Progenitor cell of endocrine pancreas (in vitro differentiated cells): ENCODE data around the gene MYO7A. TPM values are rescaled to one million over a fixed set of nuclear protein-coding genes. Genes with fewer than 3 reads are reported as not detected.
A peak's percentile ranks its signal among the peaks of the same experiment; 100 is the strongest.

Experiments
- DNase-seq: peaks from one replicate; pipeline ENCODE4 v3.0.0; 2021; ENCODE audit warnings: low spot score; ENCODE audit not compliant: unreplicated experiment
- H3K27ac Mint-ChIP-seq: 2 replicates; pipeline ENCODE4 v1.8.0; 2021; ENCODE audit warnings: mild to moderate bottlenecking, moderate library complexity, mixed read lengths
- H3K27me3 Mint-ChIP-seq: 2 replicates; pipeline ENCODE4 v1.8.0; 2021; ENCODE audit warnings: mixed read lengths
- H3K36me3 Mint-ChIP-seq: 2 replicates; pipeline ENCODE4 v1.8.0; 2022; ENCODE audit warnings: mixed read lengths; ENCODE audit not compliant: insufficient read depth
- H3K4me1 Mint-ChIP-seq: 2 replicates; pipeline ENCODE4 v1.8.0; 2021; ENCODE audit warnings: low read depth, mixed read lengths
- H3K4me3 Mint-ChIP-seq: 2 replicates; pipeline ENCODE4 v1.8.0; 2021; ENCODE audit warnings: low read depth, mild to moderate bottlenecking, moderate library complexity, mixed read lengths
- H3K9me3 Mint-ChIP-seq: 2 replicates; pipeline ENCODE4 v1.8.0; 2021; ENCODE audit warnings: low read depth, mixed read lengths
- CTCF ChIP-seq: fragments of 200-600 bp; sonication (generic); IDR thresholded peaks from one replicate; pipeline ENCODE4 v1.5.0; 2021; ENCODE audit warnings: antibody characterized with exemption, mild to moderate bottlenecking; ENCODE audit not compliant: unreplicated experiment
- total RNA-seq: library from RNA; stranded (reverse); gene quantifications from 2 replicates; pipeline ENCODE4 v1.2.1, GENCODE V29; 2021

Gene MYO7A
- total RNA-seq, 1 donor from 2014 or later = 5.7 TPM

GRCh38 chr11:77125695-77126094, 2.4 kb upstream of the MYO7A start:
- peaks cover 7% of the 10 kb centered on the region for H3K4me1 Mint-ChIP-seq
- no peaks in the 10 kb centered on the region for H3K9me3 Mint-ChIP-seq
- no peak overlapping the region for H3K4me3 Mint-ChIP-seq
- no peak for TF ChIP-seq CTCF
- H3K36me3 Mint-ChIP-seq = peaks cover 1% of the 10 kb centered on the region
- H3K27ac Mint-ChIP-seq = no peak overlapping the region
- no peaks in the 10 kb centered on the region for H3K27me3 Mint-ChIP-seq
- DNase-seq = no peak

GRCh38 chr11:77126156-77126775, 1.8 kb upstream of the MYO7A start:
- peaks cover 10% of the 10 kb centered on the region for H3K4me1 Mint-ChIP-seq
- no peaks in the 10 kb centered on the region for H3K9me3 Mint-ChIP-seq
- no peak for DNase-seq
- no peak overlapping the region for H3K4me3 Mint-ChIP-seq
- H3K27me3 Mint-ChIP-seq = no peaks in the 10 kb centered on the region
- no peak overlapping the region for H3K27ac Mint-ChIP-seq
- H3K36me3 Mint-ChIP-seq = peaks cover 1% of the 10 kb centered on the region
- no peak for TF ChIP-seq CTCF

GRCh38 chr11:77126861-77127234, 1.2 kb upstream of the MYO7A start:
- Mint-ChIP-seq H3K27ac (no peak overlapping the region), H3K36me3 (peaks cover 1% of the 10 kb centered on the region), H3K27me3 (no peaks in the 10 kb centered on the region), H3K4me1 (peaks cover 11% of the 10 kb centered on the region), H3K9me3 (no peaks in the 10 kb centered on the region), H3K4me3 (peak overlapping the region; percentile 57)
- DNase-seq = no peak
- no peak for TF ChIP-seq CTCF

GRCh38 chr11:77127235-77127911, 673 bp upstream of the MYO7A start:
- peaks cover 11% of the 10 kb centered on the region for H3K4me1 Mint-ChIP-seq
- no peaks in the 10 kb centered on the region for H3K9me3 Mint-ChIP-seq
- H3K27me3 Mint-ChIP-seq = no peaks in the 10 kb centered on the region
- TF ChIP-seq CTCF = peak; percentile 99
- H3K27ac Mint-ChIP-seq = peak overlapping the region; percentile 81
- peak overlapping the region; percentile 57 for H3K4me3 Mint-ChIP-seq
- DNase-seq = peak; percentile 58
- peaks cover 1% of the 10 kb centered on the region for H3K36me3 Mint-ChIP-seq

- Mint-ChIP-seq H3K9me3 (no peaks in the 10 kb centered on the region), H3K27ac (no peak overlapping the region)
Measured at GRCh38 chr11:77129069-77129841, 1.2 kb downstream of the MYO7A start.

More at GRCh38 chr11:77129069-77129841, 1.2 kb downstream of the MYO7A start:
- DNase-seq = no peak
- Mint-ChIP-seq H3K36me3 (peaks cover under 1% of the 10 kb centered on the region), H3K4me3 (no peak overlapping the region), H3K27me3 (no peaks in the 10 kb centered on the region), H3K4me1 (peaks cover 11% of the 10 kb centered on the region)
- TF ChIP-seq CTCF = no peak
